Vagina (tissue), 2 donors: ENCODE results near the gene SPART. TPM values are rescaled to one million over a fixed set of nuclear protein-coding genes. Genes with fewer than 3 reads are reported as not detected.

ENCODE experiments used
- DNase-seq, 2 donors: peaks; one replicate each; pipeline ENCODE4 v3.0.0-alpha.2; 2017; ENCODE audit errors: extremely low spot score in 2 of 2
- H3K27ac ChIP-seq: fragments of 200-600 bp; sonication (generic); one replicate; pipeline ENCODE4 v1.5.1; 2019
- H3K27me3 ChIP-seq: fragments of 200-600 bp; sonication (generic); one replicate; pipeline ENCODE4 v1.5.1; 2019
- H3K36me3 ChIP-seq, 2 donors: fragments of 200-600 bp; sonication (generic); one replicate each; pipeline ENCODE4 v1.5.1; 2017 to 2019
- H3K4me1 ChIP-seq: fragments of 200-600 bp; sonication (generic); one replicate; pipeline ENCODE4 v1.5.1; 2019
- H3K4me3 ChIP-seq, 2 donors: fragments of 200-600 bp; sonication (generic); 1 replicate in 1 of 2; 2 replicates in 1 of 2; pipeline ENCODE4 v1.5.1; 2016 to 2019
- H3K9me3 ChIP-seq: fragments of 200-600 bp; sonication (generic); one replicate; pipeline ENCODE4 v1.5.1; 2019
- CTCF ChIP-seq, 3 experiments: fragments of 450-650 bp in 2 of 3; fragments of 200-600 bp in 1 of 3; sonication (generic) in 1 of 3; IDR thresholded peaks; one replicate each; pipeline ENCODE4 v1.5.1; 2017 to 2019; ENCODE audit warnings: antibody characterized with exemption in 3 of 3, mild to moderate bottlenecking in 2 of 3, moderate library complexity in 2 of 3
- POLR2A ChIP-seq, 2 donors: fragments of 450-650 bp; IDR thresholded peaks; one replicate each; pipeline ENCODE4 v1.6.1; 2017; ENCODE audit warnings: antibody characterized with exemption in 2 of 2, mild to moderate bottlenecking in 2 of 2, moderate library complexity in 2 of 2
- POLR2AphosphoS5 ChIP-seq, 2 donors: sonication (generic); formaldehyde crosslinking; IDR thresholded peaks; one replicate each; pipeline ENCODE4 v1.9.0; 2017; ENCODE audit warnings: antibody characterized with exemption in 2 of 2, mild to moderate bottlenecking in 2 of 2, low read depth in 1 of 2; ENCODE audit not compliant: insufficient read depth in 1 of 2
- intact Hi-C: fragments of 100-400 bp; cut with DNase I; formaldehyde crosslinking; loops from one replicate; pipeline ENCODE4 v1.15.1; 2023
- total RNA-seq: library from RNA; depleted of rRNA; stranded (reverse); fragments of >200 nt; gene quantifications from one replicate; pipeline ENCODE4 v1.2.3, GENCODE V29; 2016

The SPART gene
- total RNA-seq, 1 donor from 2014 or later = 63.8 TPM

GRCh38 chr13:36359301-36359950, 13.2 kb upstream of the SPART start:
- H3K36me3 ChIP-seq = no peaks in the 10 kb centered on the region
- H3K4me1 ChIP-seq = peaks cover 7% of the 10 kb centered on the region
- intact Hi-C loops = no loop called here
- DNase-seq = no peak
- no peak for TF ChIP-seq CTCF (IDR thresholded peaks at IDR 0.05)
- no peak for TF ChIP-seq POLR2A (IDR thresholded peaks at IDR 0.05)
- TF ChIP-seq POLR2AphosphoS5 (IDR thresholded peaks at IDR 0.05; ENCODE audit: insufficient read depth in 1 of 2, low read depth in 1 of 2) = no peak
- no peaks in the 10 kb centered on the region for H3K9me3 ChIP-seq
- H3K27ac ChIP-seq = no peak overlapping the region
- no peaks in the 10 kb centered on the region for H3K27me3 ChIP-seq
- no peak overlapping the region for H3K4me3 ChIP-seq

- no peak for DNase-seq
- Histone ChIP-seq H3K27me3 (no peaks in the 10 kb centered on the region), H3K36me3 (no peaks in the 10 kb centered on the region), H3K27ac (peak overlapping the region; percentile 30), H3K4me1 (peaks cover 7% of the 10 kb centered on the region), H3K4me3 (no peak overlapping the region), H3K9me3 (no peaks in the 10 kb centered on the region)
- intact Hi-C loops = no loop called here
- TF ChIP-seq POLR2A (IDR thresholded peaks at IDR 0.05) = no peak
- no peak for TF ChIP-seq CTCF (IDR thresholded peaks at IDR 0.05)
- no peak for TF ChIP-seq POLR2AphosphoS5 (IDR thresholded peaks at IDR 0.05; ENCODE audit: insufficient read depth in 1 of 2, low read depth in 1 of 2)
Observed at GRCh38 chr13:36358175-36358718, 12.1 kb upstream of the SPART start.

GRCh38 chr13:36357692-36358091, 11.5 kb upstream of the SPART start:
- intact Hi-C loops = no loop called here
- TF ChIP-seq POLR2AphosphoS5 (IDR thresholded peaks at IDR 0.05; ENCODE audit: insufficient read depth in 1 of 2, low read depth in 1 of 2) (no peak), CTCF (IDR thresholded peaks at IDR 0.05) (no peak), POLR2A (IDR thresholded peaks at IDR 0.05) (no peak)
- H3K4me1 ChIP-seq = peaks cover 7% of the 10 kb centered on the region
- H3K27me3 ChIP-seq = no peaks in the 10 kb centered on the region
- H3K4me3 ChIP-seq = no peak overlapping the region
- H3K9me3 ChIP-seq = no peaks in the 10 kb centered on the region
- peak overlapping the region; percentile 30 for H3K27ac ChIP-seq
- no peaks in the 10 kb centered on the region for H3K36me3 ChIP-seq
- DNase-seq = no peak

GRCh38 chr13:36357231-36357630, 11.0 kb upstream of the SPART start:
- peaks cover 7% of the 10 kb centered on the region for H3K4me1 ChIP-seq
- peak overlapping the region; percentile 30 for H3K27ac ChIP-seq
- H3K4me3 ChIP-seq = no peak overlapping the region
- H3K36me3 ChIP-seq = no peaks in the 10 kb centered on the region
- intact Hi-C loops = no loop called here
- H3K27me3 ChIP-seq = no peaks in the 10 kb centered on the region
- no peaks in the 10 kb centered on the region for H3K9me3 ChIP-seq
- no peak for DNase-seq
- no peak for TF ChIP-seq POLR2A (IDR thresholded peaks at IDR 0.05)

- Histone ChIP-seq H3K9me3 (no peaks in the 10 kb centered on the region), H3K36me3 (no peaks in the 10 kb centered on the region), H3K27ac (no peak overlapping the region), H3K4me1 (peaks cover 7% of the 10 kb centered on the region), H3K27me3 (no peaks in the 10 kb centered on the region), H3K4me3 (no peak overlapping the region)
- no peak for TF ChIP-seq CTCF (IDR thresholded peaks at IDR 0.05)
- no peak for TF ChIP-seq POLR2A (IDR thresholded peaks at IDR 0.05)
- no peak for TF ChIP-seq POLR2AphosphoS5 (IDR thresholded peaks at IDR 0.05; ENCODE audit: insufficient read depth in 1 of 2, low read depth in 1 of 2)
- intact Hi-C loops = no loop called here
- DNase-seq = no peak
Observed at GRCh38 chr13:36356058-36356457, 9.9 kb upstream of the SPART start.
